ENCODE results near the gene GZF1. TPM values are rescaled to one million over a fixed set of nuclear protein-coding genes. Genes with fewer than 3 reads are reported as not detected.
A peak's percentile ranks its signal among the peaks of the same experiment; 100 is the strongest.

The GZF1 gene
- total and polyA plus RNA-seq, 12 donors: 8.6 to 42.7 (median 27.1) TPM

DNA sequence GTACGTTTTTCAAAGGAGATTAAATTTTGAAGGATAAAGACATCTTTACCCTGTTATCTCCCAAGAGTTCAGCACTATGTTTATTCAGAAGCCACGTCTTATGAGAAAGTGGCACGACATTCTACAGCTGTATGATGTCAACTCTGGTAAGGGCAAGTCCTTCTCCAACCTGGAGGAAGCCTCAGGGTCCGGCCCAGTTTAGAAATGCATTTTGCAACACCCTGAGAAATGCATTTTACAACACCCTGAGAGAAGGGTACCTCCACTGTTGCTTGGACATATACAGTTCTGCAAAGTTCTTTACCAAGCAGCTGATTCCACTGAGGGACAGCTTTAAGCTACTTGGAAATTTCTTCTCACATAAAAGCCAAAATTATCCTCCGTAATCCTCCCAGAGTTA lies 41.8 kb downstream of the GZF1 start:
- WGBS, 2 donors: 52 to 53% methylated on average over 5 of the region's 5 CpGs
- TF ChIP-seq CTCF (IDR thresholded peaks at IDR 0.05): no peak
- no peaks in the 10 kb centered on the region for H3K9me3 ChIP-seq
- no peak for ATAC-seq
- H3K4me3 ChIP-seq: no peak overlapping the region
- peak overlapping the region in 1 of 10 donors; percentile 9 for H3K27ac ChIP-seq
- H3K36me3 ChIP-seq: peaks cover 0 to 28% (median 0%) of the 10 kb centered on the region in 9 donors
- peaks cover 0 to 53% (median 30%) of the 10 kb centered on the region in 9 donors for H3K4me1 ChIP-seq
- no peak for DNase-seq
- H3K27me3 ChIP-seq: no peaks in the 10 kb centered on the region
- intact Hi-C loops (cut with DNase I): no loop called here

GRCh38 chr20:23404196-23404595 lies 42.2 kb downstream of the GZF1 start:
- intact Hi-C loops (cut with DNase I): no loop called here
- Histone ChIP-seq H3K27ac (peak overlapping the region in 1 of 10 donors; percentile 9), H3K4me3 (no peak overlapping the region), H3K27me3 (no peaks in the 10 kb centered on the region), H3K4me1 (peaks cover 0 to 57% (median 30%) of the 10 kb centered on the region in 9 donors), H3K9me3 (no peaks in the 10 kb centered on the region), H3K36me3 (peaks cover 0 to 28% (median 0%) of the 10 kb centered on the region in 9 donors)
- no peak for TF ChIP-seq CTCF (IDR thresholded peaks at IDR 0.05)
- DNase-seq (no peak), ATAC-seq (peak in 3 of 8 donors; percentile 25 to 63 (median 59))
- WGBS, 2 donors: 47 to 54% methylated on average over 3 of the region's 3 CpGs

- H3K4me3 ChIP-seq: no peak overlapping the region
- TF ChIP-seq CTCF (IDR thresholded peaks at IDR 0.05): no peak
- no peaks in the 10 kb centered on the region for H3K27me3 ChIP-seq
- WGBS, 2 donors: 98% methylated on average over 1 of the region's 1 CpG
- no peaks in the 10 kb centered on the region for H3K9me3 ChIP-seq
- DNase-seq (no peak), ATAC-seq (no peak)
- intact Hi-C loops (cut with DNase I): loop anchor here in 1 of 10 donors (5.0 kb wide), 1 partner anchor 40 kb away; no protein-coding TSS in a partner anchor
- H3K4me1 ChIP-seq: peaks cover 0 to 61% (median 47%) of the 10 kb centered on the region in 9 donors
- H3K36me3 ChIP-seq: peaks cover 0 to 10% (median 0%) of the 10 kb centered on the region in 9 donors
- H3K27ac ChIP-seq: no peak overlapping the region
These were observed 44.9 kb downstream of the GZF1 start for GRCh38 chr20:23406880-23407279.

DNA sequence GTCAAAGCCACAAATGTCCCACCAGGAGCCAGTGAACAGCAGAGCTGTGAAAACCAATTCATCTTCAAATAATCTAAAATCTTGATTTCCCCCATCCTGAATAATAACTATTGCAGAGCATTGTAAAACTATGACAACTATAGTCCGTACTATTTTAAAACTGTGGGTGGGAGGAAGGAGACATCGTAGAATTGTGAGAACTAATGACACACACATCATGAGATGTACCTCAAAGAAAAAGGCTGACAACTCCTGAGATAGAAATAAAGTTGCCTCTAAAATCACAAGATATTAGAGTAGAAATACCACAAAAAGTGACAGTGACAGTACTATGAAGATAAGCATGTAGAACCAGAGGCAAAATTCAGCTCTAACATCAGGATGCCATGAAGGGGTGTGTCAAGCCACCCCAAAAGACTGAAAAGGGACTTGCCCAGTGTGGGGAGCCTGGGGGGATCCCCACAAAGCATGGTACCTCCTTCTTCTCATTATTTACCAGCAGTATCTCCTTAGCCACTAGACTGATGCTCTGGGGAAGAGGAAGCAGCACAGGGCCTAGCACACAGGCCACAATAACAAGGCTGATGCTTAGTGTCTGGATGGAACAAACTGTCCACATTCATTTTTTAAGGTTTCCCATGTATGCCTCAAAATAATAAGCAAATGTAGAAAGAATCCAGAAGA lies 45.9 kb downstream of the GZF1 start:
- Histone ChIP-seq H3K27ac (no peak overlapping the region), H3K9me3 (no peaks in the 10 kb centered on the region), H3K4me3 (no peak overlapping the region), H3K36me3 (no peaks in the 10 kb centered on the region), H3K4me1 (peaks cover 0 to 69% (median 56%) of the 10 kb centered on the region in 9 donors), H3K27me3 (no peaks in the 10 kb centered on the region)
- ATAC-seq (no peak), DNase-seq (no peak)
- no peak for TF ChIP-seq CTCF (IDR thresholded peaks at IDR 0.05)
- 77% methylated on average over 2 of the region's 2 CpGs for WGBS, 2 donors
- intact Hi-C loops (cut with DNase I): loop anchor here in 1 of 10 donors (5.0 kb wide), 1 partner anchor 41 kb away; no protein-coding TSS in a partner anchor
